Dermis blood vessel endothelial cell (primary cell): ENCODE data around the gene CKAP2. TPM values are rescaled to one million over a fixed set of nuclear protein-coding genes. Genes with fewer than 3 reads are reported as not detected.

Experiments
- total RNA-seq: library from RNA; depleted of rRNA; stranded (reverse); fragments of >200 nt; gene quantifications from 2 replicates; pipeline ENCODE4 v1.2.3, GENCODE V29; 2014

The CKAP2 gene
- total RNA-seq, 1 donor from 2014 or later, result 18.9 TPM

Other genes starting within 250 kb of the CKAP2 start
- 80.3 and 83.1 TPM in 2 replicates for gene THSD1, start 49.3 kb upstream of the CKAP2 start, total RNA-seq
- 22.5 and 29.5 TPM in 2 replicates for gene VPS36, start 4.8 kb upstream of the CKAP2 start, total RNA-seq
- 2.2 and 4.0 TPM in 2 replicates for gene HNRNPA1L2, start 187.0 kb downstream of the CKAP2 start, total RNA-seq
- gene SUGT1, start 197.4 kb downstream of the CKAP2 start, total RNA-seq, result 49.5 and 75.9 TPM in 2 replicates